HepG2 (cell line): ENCODE results near the gene FNIP2. TPM values are rescaled to one million over a fixed set of nuclear protein-coding genes. Genes with fewer than 3 reads are reported as not detected.
A peak's percentile ranks its signal among the peaks of the same experiment; 100 is the strongest.

Experiments used
- ARID5B ChIP-seq: IDR thresholded peaks from 2 replicates; pipeline ENCODE4 v1.4.0; 2020; ENCODE audit warnings: mild to moderate bottlenecking, missing genetic modification reagents
- CERS6 ChIP-seq: sonication (generic); formaldehyde crosslinking; IDR thresholded peaks from 2 replicates; pipeline ENCODE4 v1.5.0; 2020; ENCODE audit warnings: missing genetic modification reagents
- DMTF1 ChIP-seq: sonication (generic); formaldehyde crosslinking; IDR thresholded peaks from 2 replicates; pipeline ENCODE4 v1.4.0; 2020; ENCODE audit warnings: mild to moderate bottlenecking, missing genetic modification reagents
- MED13 ChIP-seq: sonication (generic); formaldehyde crosslinking; IDR thresholded peaks from 2 replicates; pipeline ENCODE4 v1.5.0; 2020; ENCODE audit warnings: missing genetic modification reagents
- MEIS1 ChIP-seq: sonication (generic); formaldehyde crosslinking; IDR thresholded peaks from 2 replicates; pipeline ENCODE4 v1.9.0; 2021; ENCODE audit warnings: mild to moderate bottlenecking, missing genetic modification reagents, moderate library complexity, borderline replicate concordance
- MIER2 ChIP-seq: IDR thresholded peaks from 2 replicates; pipeline ENCODE4 v1.6.1; 2016; ENCODE audit warnings: missing biosample characterization, missing genetic modification reagents
- NONO ChIP-seq, 2 experiments: fragments of 450-650 bp in 1 of 2; sonication (generic) in 1 of 2; formaldehyde crosslinking in 1 of 2; IDR thresholded peaks in 1 of 2; conservative IDR thresholded peaks in 1 of 2; 2 replicates each; pipeline versions ENCODE4 v1.6.1 to v1.8.0; 2017 to 2022; ENCODE audit warnings: mild to moderate bottlenecking in 1 of 2, missing genetic modification reagents in 1 of 2, moderate library complexity in 1 of 2
- NR2C2 ChIP-seq: sonication (generic); formaldehyde crosslinking; IDR thresholded peaks from 2 replicates; pipeline ENCODE4 v1.4.0; 2020; ENCODE audit warnings: missing genetic modification reagents, mild to moderate bottlenecking, moderate library complexity, borderline replicate concordance
- NR2F2 ChIP-seq: IDR thresholded peaks from 2 replicates; pipeline ENCODE4 v1.6.1; 2012; ENCODE audit warnings: low read depth, inconsistent platforms, borderline replicate concordance
- SMARCE1 ChIP-seq: fragments of 450-650 bp; IDR thresholded peaks from 2 replicates; pipeline ENCODE4 v1.6.1; 2017; ENCODE audit warnings: borderline replicate concordance
- SRF ChIP-seq: IDR thresholded peaks from 2 replicates; pipeline ENCODE4 v1.6.1; 2011; ENCODE audit warnings: mild to moderate bottlenecking, low read depth, low read length, moderate library complexity
- TCF7L2 ChIP-seq: IDR thresholded peaks from 2 replicates; pipeline ENCODE4 v1.6.1; 2011; ENCODE audit warnings: mild to moderate bottlenecking, low read depth, low read length, moderate library complexity
- WIZ ChIP-seq: sonication (generic); formaldehyde crosslinking; IDR thresholded peaks from 2 replicates; pipeline ENCODE4 v1.5.1; 2020; ENCODE audit warnings: mild to moderate bottlenecking, missing genetic modification reagents
- ZFP91 ChIP-seq: sonication (generic); formaldehyde crosslinking; IDR thresholded peaks from 2 replicates; pipeline ENCODE4 v1.9.0; 2022; ENCODE audit warnings: missing genetic modification reagents, mild to moderate bottlenecking, borderline replicate concordance
- ZNF382 ChIP-seq: sonication (generic); formaldehyde crosslinking; IDR thresholded peaks from 2 replicates; pipeline ENCODE4 v1.5.0; 2020; ENCODE audit warnings: missing genetic modification reagents, mild to moderate bottlenecking, borderline replicate concordance
- ZNF781 ChIP-seq: sonication (generic); formaldehyde crosslinking; IDR thresholded peaks from 2 replicates; pipeline ENCODE4 v1.5.1; 2020; ENCODE audit warnings: borderline replicate concordance, mild to moderate bottlenecking, missing genetic modification reagents; ENCODE audit errors: not compliant biosample characterization
- ZNF850 ChIP-seq: sonication (generic); formaldehyde crosslinking; conservative IDR thresholded peaks from 2 replicates; pipeline ENCODE4 v1.9.0; 2021; ENCODE audit warnings: mild to moderate bottlenecking, missing genetic modification reagents
- ZUFSP ChIP-seq: sonication (generic); formaldehyde crosslinking; IDR thresholded peaks from 2 replicates; pipeline ENCODE4 v1.9.0; 2021; ENCODE audit warnings: missing genetic modification reagents, mild to moderate bottlenecking, borderline replicate concordance
- polyA plus RNA-seq, 8 experiments: library from polyadenylated mRNA; depleted of rRNA in 3 of 8; stranded (reverse) in 7 of 8; unstranded in 1 of 8; fragments of >200 nt; fragmentation: Illumina TruSeq in 4 of 8; extraction: Trizol in 4 of 8; gene quantifications; 2 replicates each; pipeline versions ENCODE4 v1.2.1 to v1.2.3, GENCODE V29; 2011 to 2016; ENCODE audit warnings: low read depth in 4 of 8, missing spikeins in 1 of 8, mixed read lengths in 1 of 8; ENCODE audit not compliant: insufficient read depth in 1 of 8
- total RNA-seq, 5 experiments: library from RNA; depleted of rRNA; stranded (reverse); fragments of >200 nt; fragmentation: Illumina TruSeq; extraction: Trizol; gene quantifications; 2 replicates each; pipeline ENCODE4 v1.2.3, GENCODE V29; 2016; ENCODE audit warnings: low read depth in 1 of 5

The FNIP2 gene
- total and polyA plus RNA-seq, 2 of the 13 experiments (the other 11 are each of a cell fraction or from before 2014, with no cell fraction given): 15.5 to 21.0 TPM

- no peak for TF ChIP-seq ZUFSP (CRISPR knock-in tag)
- no peak for TF ChIP-seq DMTF1 (CRISPR knock-in tag)
- TF ChIP-seq ARID5B (CRISPR knock-in tag): peak; percentile 65
- TF ChIP-seq SMARCE1: no peak
- no peak for TF ChIP-seq ZNF781 (CRISPR knock-in tag)
- peak; percentile 99 for TF ChIP-seq ZFP91 (CRISPR knock-in tag)
- no peak for TF ChIP-seq MED13
- no peak for TF ChIP-seq ZNF850 (CRISPR knock-in tag)
- no peak for TF ChIP-seq SRF
- no peak for TF ChIP-seq TCF7L2
- TF ChIP-seq CERS6: no peak
- TF ChIP-seq NR2C2 (CRISPR knock-in tag): no peak
- no peak for TF ChIP-seq WIZ (CRISPR knock-in tag)
- TF ChIP-seq MIER2 (CRISPR knock-in tag): no peak
- no peak for TF ChIP-seq NONO (IDR thresholded peaks at IDR 0.05)
- no peak for TF ChIP-seq NONO (CRISPR knock-in tag; conservative IDR thresholded peaks at IDR 0.05)
- TF ChIP-seq NR2F2: no peak; the same call in 1 of the 2 replicates
- TF ChIP-seq ZNF382 (CRISPR knock-in tag): no peak
- TF ChIP-seq MEIS1 (CRISPR knock-in tag): no peak
These were observed at the start of gene FNIP2 (continued) for GRCh38 chr4:158768555-158769174.
